Heart left ventricle (tissue), 13 donors: Measurements from ENCODE around the gene CLECL1.

Experiments used
- CTCF ChIP-seq, 12 donors: fragments of 200-600 bp; sonication (generic) in 4 of 12; IDR thresholded peaks; one replicate each; pipeline versions ENCODE4 v1.5.0 to v1.8.0; 2018 to 2022; ENCODE audit warnings: antibody characterized with exemption in 12 of 12, mild to moderate bottlenecking in 5 of 12
- POLR2A ChIP-seq, 2 donors: fragments of 450-650 bp; IDR thresholded peaks; one replicate each; pipeline ENCODE4 v1.6.1; 2017; ENCODE audit warnings: antibody characterized with exemption in 2 of 2, mild to moderate bottlenecking in 2 of 2, moderate library complexity in 2 of 2
- donor health status: ischemic (EF 13 %, LVEDD 7.1; RV severe dilation, severe dysfunction).
- donor health status: DM: no; HTN: yes; CAD: no.
- donor health status: DM: no; HTN: no; CAD: no.
- donor health status: ischemic (EF 25% LVEDD 6.9; RV normal size, moderate dysfunction).
- donor health status: ischemic (EF 25% LVEDD 5.7; RV mildly dilated, moderate dysfunction).
- donor health status: ischemic (EF 35%, LVEDD 5.7; RV mildly dilated, moderate dysfunction).
- donor health status: nonischemic (EF 11% LVEDD 7.7; RV severe dilation, severe dysfunction).
- donor health status: DM: yes; HTN: yes; CAD: no.
- donor health status: PGD.
- donor health status: ischemic (EF 29% LVEDD 5.4; RV normal size, mild dysfunction).
- donor health status: nonischemic (EF 23%, LVEDD 6.1; RV moderate dilation, normal function).

GRCh38 chr12:9701380-9702154 is 31.3 kb downstream of the CLECL1 start:
- no peak for TF ChIP-seq POLR2A (IDR thresholded peaks at IDR 0.05)
- no peak for TF ChIP-seq CTCF (IDR thresholded peaks at IDR 0.05)
